K562 (cell line): ENCODE results near the gene NQO2. TPM values are rescaled to one million over a fixed set of nuclear protein-coding genes. Genes with fewer than 3 reads are reported as not detected.

ENCODE experiments used
- ARID1B ChIP-seq: fragments of 450-650 bp; IDR thresholded peaks from 2 replicates; pipeline ENCODE4 v1.6.1; 2016; ENCODE audit warnings: antibody characterized with exemption, mild to moderate bottlenecking, inconsistent platforms
- ARNT ChIP-seq, 2 experiments: fragments of 450-650 bp; IDR thresholded peaks; 2 replicates each; pipeline ENCODE4 v1.6.1; 2016; ENCODE audit warnings: mild to moderate bottlenecking in 1 of 2
- C11orf30 ChIP-seq: fragments of 450-650 bp; IDR thresholded peaks from 2 replicates; pipeline ENCODE4 v1.6.1; 2016; ENCODE audit warnings: low read depth, mild to moderate bottlenecking
- CTBP1 ChIP-seq: fragments of 450-650 bp; IDR thresholded peaks from 2 replicates; pipeline ENCODE4 v1.6.1; 2016; ENCODE audit warnings: borderline replicate concordance
- DPF2 ChIP-seq: fragments of 450-650 bp; IDR thresholded peaks from 2 replicates; pipeline ENCODE4 v1.6.1; 2016
- IRF2 ChIP-seq: sonication (generic); formaldehyde crosslinking; IDR thresholded peaks from 2 replicates; pipeline ENCODE4 v1.8.1; 2022; ENCODE audit warnings: mild to moderate bottlenecking, missing genetic modification reagents
- NCOA6 ChIP-seq: fragments of 450-650 bp; IDR thresholded peaks from 2 replicates; pipeline ENCODE4 v1.6.1; 2017; ENCODE audit warnings: mild to moderate bottlenecking
- NFATC3 ChIP-seq: fragments of 450-650 bp; IDR thresholded peaks from 2 replicates; pipeline ENCODE4 v1.6.1; 2017; ENCODE audit warnings: mild to moderate bottlenecking
- NFIX ChIP-seq: fragments of 250-450 bp; sonication (Bioruptor Pico); IDR thresholded peaks from 2 replicates; pipeline ENCODE4 v1.4.0; 2020; ENCODE audit warnings: low read depth, mild to moderate bottlenecking, moderate library complexity
- NR2C2 ChIP-seq, 2 experiments: fragments of 200-800 bp in 1 of 2; sonication (Bioruptor generic) in 1 of 2; sonication (generic) in 1 of 2; formaldehyde crosslinking in 1 of 2; IDR thresholded peaks; 2 replicates each; pipeline versions ENCODE4 v1.6.1 to v1.8.0; 2016 to 2022; ENCODE audit warnings: mild to moderate bottlenecking in 1 of 2, missing compliant biosample characterization in 1 of 2, missing genetic modification characterization in 1 of 2, missing genetic modification reagents in 1 of 2
- POLR2G ChIP-seq: fragments of 200-400 bp; formaldehyde crosslinking; IDR thresholded peaks from 2 replicates; pipeline ENCODE4 v1.6.1; 2017; ENCODE audit warnings: low read depth, mild to moderate bottlenecking, antibody characterized with exemption, low read length, moderate library complexity
- POLR2H ChIP-seq: IDR thresholded peaks from 2 replicates; pipeline ENCODE4 v1.6.1; 2016; ENCODE audit warnings: missing genetic modification characterization, low read depth, mild to moderate bottlenecking, control low read depth, missing compliant biosample characterization, moderate library complexity
- RBM39 ChIP-seq: fragments of 200-400 bp; formaldehyde crosslinking; optimal IDR thresholded peaks from 2 replicates; pipeline ENCODE3; 2018; ENCODE audit warnings: low read depth, low read length
- RNF2 ChIP-seq: sonication (generic); IDR thresholded peaks from 2 replicates; pipeline ENCODE4 v1.6.1; 2016
- SMARCA4 ChIP-seq: fragments of 450-650 bp; IDR thresholded peaks from 2 replicates; pipeline ENCODE4 v1.6.1; 2016
- SUPT5H ChIP-seq: fragments of 450-650 bp; IDR thresholded peaks from 2 replicates; pipeline ENCODE4 v1.6.1; 2016
- TBL1XR1 ChIP-seq, 2 experiments: IDR thresholded peaks; 2 replicates each; pipeline ENCODE4 v1.6.1; 2012; ENCODE audit warnings: improper control_type of control experiment in 2 of 2, low read length in 2 of 2, mild to moderate bottlenecking in 1 of 2
- ZNF766 ChIP-seq: fragments of 200-800 bp; sonication (Bioruptor generic); conservative IDR thresholded peaks from 2 replicates; pipeline ENCODE4 v1.6.1; 2016; ENCODE audit warnings: missing genetic modification characterization, missing compliant biosample characterization
- polyA plus RNA-seq, 8 experiments: library from polyadenylated mRNA; depleted of rRNA in 4 of 8; stranded (reverse) in 5 of 8; unstranded in 3 of 8; fragments of >200 nt; fragmentation: Nextera tagmentation in 2 of 8; fragmentation: Illumina TruSeq in 1 of 8; extraction: Ambion mirVana in 2 of 8; extraction: Trizol in 1 of 8; gene quantifications; 2 replicates each; pipeline versions ENCODE4 v1.2.1 to v1.2.3, GENCODE V29; 2011 to 2014; ENCODE audit warnings: inconsistent platforms in 1 of 8, missing spikeins in 1 of 8
- total RNA-seq, 7 experiments: library from RNA; depleted of rRNA in 6 of 7; stranded (reverse); fragments of >200 nt in 6 of 7; fragmentation: Illumina TruSeq in 2 of 7; extraction: Trizol in 2 of 7; gene quantifications; 2 replicates each; pipeline versions ENCODE4 v1.2.1 to v1.2.3, GENCODE V29; 2011 to 2021; ENCODE audit warnings: low replicate concordance in 1 of 7
- TF ChIP-seq, protein P1 (sequence below): fragments of 450-650 bp; IDR thresholded peaks from 2 replicates; pipeline ENCODE4 v1.6.1; 2014; ENCODE audit warnings: low read depth, mild to moderate bottlenecking, moderate library complexity, borderline replicate concordance
- TF ChIP-seq, protein P2 (sequence below): fragments of 250-450 bp; sonication (Bioruptor Pico); IDR thresholded peaks from 2 replicates; pipeline ENCODE4 v1.5.1; 2021; ENCODE audit warnings: mild to moderate bottlenecking
- TF ChIP-seq, protein P3 (sequence below): fragments of 200-800 bp; sonication (Bioruptor generic); IDR thresholded peaks from 2 replicates; pipeline ENCODE4 v1.6.1; 2017; ENCODE audit warnings: missing genetic modification characterization, missing compliant biosample characterization
- TF ChIP-seq, protein P4 (sequence below): sonication (generic); IDR thresholded peaks from 2 replicates; pipeline ENCODE4 v1.6.1; 2016
- TF ChIP-seq, protein P5 (sequence below): fragments of 250-450 bp; sonication (Bioruptor Pico); IDR thresholded peaks from 2 replicates; pipeline ENCODE4 v1.4.0; 2020; ENCODE audit warnings: mild to moderate bottlenecking, moderate library complexity

Gene NQO2
- total and polyA plus RNA-seq, 9 of the 15 experiments (the other 6 are each of a cell fraction or from before 2014, with no cell fraction given), result 54.6 to 214 (median 116) TPM

DNA sequence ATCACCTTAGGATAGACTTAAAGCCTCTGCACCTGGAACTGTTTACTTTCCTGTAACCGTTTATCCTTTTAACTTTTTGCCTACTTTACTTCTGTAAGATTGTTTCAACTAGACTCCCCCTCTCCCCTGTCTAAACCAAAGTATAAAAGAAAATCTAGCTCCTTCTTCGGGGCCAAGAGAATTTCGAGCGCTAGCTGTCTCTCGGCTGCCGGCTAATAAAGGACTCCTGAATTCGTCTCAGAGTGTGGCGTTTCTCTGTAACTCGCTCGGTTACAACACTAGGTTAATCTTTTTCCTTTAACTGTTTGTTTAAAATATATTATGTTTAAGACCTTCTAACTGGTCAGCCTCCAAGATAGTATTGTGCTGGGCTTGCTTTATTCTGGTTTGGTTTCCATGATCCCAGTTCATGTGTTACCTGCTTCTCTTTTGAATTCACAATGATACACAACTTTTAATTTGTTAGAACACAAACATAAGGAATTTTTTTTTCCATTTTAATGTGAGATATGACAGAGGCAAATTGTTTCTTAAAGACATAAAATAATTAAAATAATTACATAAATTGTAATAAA is 8.7 kb upstream of the NQO2 start (continued):
- TF ChIP-seq POLR2H (tag) (peak; percentile 12), NCOA6 (peak; percentile 57; the same call in 1 of the 2 replicates), NR2C2 (CRISPR knock-in tag; IDR thresholded peaks at IDR 0.05) (no peak), NR2C2 (tag; IDR thresholded peaks at IDR 0.05) (no peak; the same call in 1 of the 2 replicates), NFATC3 (no peak), RBM39 (no peak), CTBP1 (0 out of 2 replicates have a peak, but pooled peaks have one; percentile 11), C11orf30 (peak; percentile 41; the same call in 1 of the 2 replicates), TBL1XR1 (IDR thresholded peaks at IDR 0.05; ENCODE audit: low read length in 2 of 2) (0 out of 4 replicates have a peak, but pooled peaks of 1 of the 2 experiments have one; percentile 7), SUPT5H (no peak), ARNT (IDR thresholded peaks at IDR 0.05) (0 out of 4 replicates have a peak, but pooled peaks of 1 of the 2 experiments have one; percentile 2), NFIX (CRISPR knock-in tag) (no peak), ARID1B (peak; percentile 40), RNF2 (peak; percentile 14; the same call in 1 of the 2 replicates), SMARCA4 (0 out of 2 replicates have a peak, but pooled peaks have one; percentile 14), DPF2 (0 out of 2 replicates have a peak, but pooled peaks have one; percentile 17), IRF2 (CRISPR knock-in tag) (no peak), POLR2G (0 out of 2 replicates have a peak, but pooled peaks have one; percentile 6), ZNF766 (CRISPR knock-in tag) (0 out of 2 replicates have a peak, but pooled peaks have one; percentile 47)
- TF ChIP-seq, protein P1, sequence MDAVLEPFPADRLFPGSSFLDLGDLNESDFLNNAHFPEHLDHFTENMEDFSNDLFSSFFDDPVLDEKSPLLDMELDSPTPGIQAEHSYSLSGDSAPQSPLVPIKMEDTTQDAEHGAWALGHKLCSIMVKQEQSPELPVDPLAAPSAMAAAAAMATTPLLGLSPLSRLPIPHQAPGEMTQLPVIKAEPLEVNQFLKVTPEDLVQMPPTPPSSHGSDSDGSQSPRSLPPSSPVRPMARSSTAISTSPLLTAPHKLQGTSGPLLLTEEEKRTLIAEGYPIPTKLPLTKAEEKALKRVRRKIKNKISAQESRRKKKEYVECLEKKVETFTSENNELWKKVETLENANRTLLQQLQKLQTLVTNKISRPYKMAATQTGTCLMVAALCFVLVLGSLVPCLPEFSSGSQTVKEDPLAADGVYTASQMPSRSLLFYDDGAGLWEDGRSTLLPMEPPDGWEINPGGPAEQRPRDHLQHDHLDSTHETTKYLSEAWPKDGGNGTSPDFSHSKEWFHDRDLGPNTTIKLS, result 0 out of 2 replicates have a peak, but pooled peaks have one; percentile 11
- TF ChIP-seq, protein P2, sequence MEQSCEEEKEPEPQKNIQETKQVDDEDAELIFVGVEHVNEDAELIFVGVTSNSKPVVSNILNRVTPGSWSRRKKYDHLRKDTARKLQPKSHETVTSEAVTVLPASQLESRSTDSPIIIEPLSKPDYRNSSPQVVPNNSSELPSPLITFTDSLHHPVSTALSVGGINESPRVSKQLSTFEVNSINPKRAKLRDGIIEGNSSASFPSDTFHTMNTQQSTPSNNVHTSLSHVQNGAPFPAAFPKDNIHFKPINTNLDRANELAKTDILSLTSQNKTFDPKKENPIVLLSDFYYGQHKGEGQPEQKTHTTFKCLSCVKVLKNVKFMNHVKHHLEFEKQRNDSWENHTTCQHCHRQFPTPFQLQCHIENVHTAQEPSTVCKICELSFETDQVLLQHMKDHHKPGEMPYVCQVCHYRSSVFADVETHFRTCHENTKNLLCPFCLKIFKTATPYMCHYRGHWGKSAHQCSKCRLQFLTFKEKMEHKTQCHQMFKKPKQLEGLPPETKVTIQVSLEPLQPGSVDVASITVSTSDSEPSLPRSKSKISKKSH (CRISPR knock-in tag), result no peak
- TF ChIP-seq, protein P3, sequence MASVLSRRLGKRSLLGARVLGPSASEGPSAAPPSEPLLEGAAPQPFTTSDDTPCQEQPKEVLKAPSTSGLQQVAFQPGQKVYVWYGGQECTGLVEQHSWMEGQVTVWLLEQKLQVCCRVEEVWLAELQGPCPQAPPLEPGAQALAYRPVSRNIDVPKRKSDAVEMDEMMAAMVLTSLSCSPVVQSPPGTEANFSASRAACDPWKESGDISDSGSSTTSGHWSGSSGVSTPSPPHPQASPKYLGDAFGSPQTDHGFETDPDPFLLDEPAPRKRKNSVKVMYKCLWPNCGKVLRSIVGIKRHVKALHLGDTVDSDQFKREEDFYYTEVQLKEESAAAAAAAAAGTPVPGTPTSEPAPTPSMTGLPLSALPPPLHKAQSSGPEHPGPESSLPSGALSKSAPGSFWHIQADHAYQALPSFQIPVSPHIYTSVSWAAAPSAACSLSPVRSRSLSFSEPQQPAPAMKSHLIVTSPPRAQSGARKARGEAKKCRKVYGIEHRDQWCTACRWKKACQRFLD (CRISPR knock-in tag), result peak; percentile 12; the same call in 1 of the 2 replicates
- TF ChIP-seq, protein P4, sequence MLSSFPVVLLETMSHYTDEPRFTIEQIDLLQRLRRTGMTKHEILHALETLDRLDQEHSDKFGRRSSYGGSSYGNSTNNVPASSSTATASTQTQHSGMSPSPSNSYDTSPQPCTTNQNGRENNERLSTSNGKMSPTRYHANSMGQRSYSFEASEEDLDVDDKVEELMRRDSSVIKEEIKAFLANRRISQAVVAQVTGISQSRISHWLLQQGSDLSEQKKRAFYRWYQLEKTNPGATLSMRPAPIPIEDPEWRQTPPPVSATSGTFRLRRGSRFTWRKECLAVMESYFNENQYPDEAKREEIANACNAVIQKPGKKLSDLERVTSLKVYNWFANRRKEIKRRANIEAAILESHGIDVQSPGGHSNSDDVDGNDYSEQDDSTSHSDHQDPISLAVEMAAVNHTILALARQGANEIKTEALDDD, result peak; percentile 97
- TF ChIP-seq, protein P5, sequence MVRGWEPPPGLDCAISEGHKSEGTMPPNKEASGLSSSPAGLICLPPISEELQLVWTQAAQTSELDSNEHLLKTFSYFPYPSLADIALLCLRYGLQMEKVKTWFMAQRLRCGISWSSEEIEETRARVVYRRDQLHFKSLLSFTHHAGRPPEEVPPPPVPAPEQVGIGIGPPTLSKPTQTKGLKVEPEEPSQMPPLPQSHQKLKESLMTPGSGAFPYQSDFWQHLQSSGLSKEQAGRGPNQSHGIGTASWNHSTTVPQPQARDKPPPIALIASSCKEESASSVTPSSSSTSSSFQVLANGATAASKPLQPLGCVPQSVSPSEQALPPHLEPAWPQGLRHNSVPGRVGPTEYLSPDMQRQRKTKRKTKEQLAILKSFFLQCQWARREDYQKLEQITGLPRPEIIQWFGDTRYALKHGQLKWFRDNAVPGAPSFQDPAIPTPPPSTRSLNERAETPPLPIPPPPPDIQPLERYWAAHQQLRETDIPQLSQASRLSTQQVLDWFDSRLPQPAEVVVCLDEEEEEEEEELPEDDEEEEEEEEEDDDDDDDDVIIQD (CRISPR knock-in tag), result no peak
